IPS DF 6.9 (cell line): ENCODE results near the gene KRTCAP2.
"Not testable (repeated sequence)": the region's sequence is repeated elsewhere in the genome, so short reads cannot be mapped to it uniquely, and the experiment has no call there.

Source experiments
- DNase-seq: peaks from one replicate; pipeline ENCODE4 v3.0.0-alpha.2; 2013; ENCODE audit warnings: low read depth, low spot score
- H3K27ac ChIP-seq: one replicate; pipeline ENCODE4 v1.5.1; 2013; ENCODE audit warnings: low read length, control low read depth
- H3K27me3 ChIP-seq: 2 replicates; pipeline ENCODE4 v1.6.1; 2013; ENCODE audit warnings: mild to moderate bottlenecking, low read length; ENCODE audit not compliant: control insufficient read depth, insufficient read depth
- H3K36me3 ChIP-seq: 2 replicates; pipeline ENCODE4 v1.6.1; 2013; ENCODE audit warnings: low read length; ENCODE audit not compliant: control insufficient read depth, insufficient read depth
- H3K4me1 ChIP-seq: 2 replicates; pipeline ENCODE4 v1.6.1; 2013; ENCODE audit warnings: low read length; ENCODE audit not compliant: control insufficient read depth, insufficient read depth
- H3K4me3 ChIP-seq: 2 replicates; pipeline ENCODE4 v1.5.1; 2013; ENCODE audit warnings: mild to moderate bottlenecking, low read length
- H3K9me3 ChIP-seq: 2 replicates; pipeline ENCODE4 v1.6.1; 2013; ENCODE audit warnings: low read length, inconsistent platforms; ENCODE audit not compliant: control insufficient read depth, insufficient read depth
- WGBS: extraction: QIAGEN DNeasy Blood & Tissue Kit; methylation state at CpG from one replicate; pipeline ENCODE4 v1.1.7; 2013; ENCODE audit warnings: mixed read lengths, missing lambda C conversion rate; ENCODE audit not compliant: insufficient read length, insufficient coverage; 5-methylcytosine and 5-hydroxymethylcytosine counted together

Gene KRTCAP2

GRCh38 chr1:155189926-155190325 lies 16.8 kb upstream of the KRTCAP2 start:
- peaks cover 13% of the 10 kb centered on the region; the same call in 1 of the 2 replicates for H3K4me1 ChIP-seq
- not testable (repeated sequence) for H3K27me3 ChIP-seq, H3K9me3 ChIP-seq, H3K27ac ChIP-seq, H3K4me3 ChIP-seq, H3K36me3 ChIP-seq, DNase-seq
- WGBS, result no CpG with 5 or more reads among the region's 45 CpGs

GRCh38 chr1:155188268-155188667 lies 15.2 kb upstream of the KRTCAP2 start:
- no peaks in the 10 kb centered on the region for H3K27me3 ChIP-seq
- H3K4me1 ChIP-seq, result peaks cover 12% of the 10 kb centered on the region; the same call in 1 of the 2 replicates
- H3K4me3 ChIP-seq, result no peak overlapping the region
- H3K9me3 ChIP-seq, result no peaks in the 10 kb centered on the region
- H3K36me3 ChIP-seq, result peaks cover 5% of the 10 kb centered on the region
- no peak overlapping the region for H3K27ac ChIP-seq
- no peak for DNase-seq
- WGBS, result no CpG with 5 or more reads among the region's 14 CpGs

GRCh38 chr1:155187456-155187891 lies 14.4 kb upstream of the KRTCAP2 start:
- H3K4me1 ChIP-seq, result peaks cover 10% of the 10 kb centered on the region; the same call in 1 of the 2 replicates
- H3K9me3 ChIP-seq, result no peaks in the 10 kb centered on the region
- no peaks in the 10 kb centered on the region for H3K27me3 ChIP-seq
- H3K36me3 ChIP-seq, result peaks cover 5% of the 10 kb centered on the region
- no CpG with 5 or more reads among the region's 16 CpGs for WGBS
- no peak overlapping the region for H3K4me3 ChIP-seq
- DNase-seq, result no peak
- H3K27ac ChIP-seq, result no peak overlapping the region

- no peak overlapping the region for H3K27ac ChIP-seq
- WGBS, result no CpG with 5 or more reads among the region's 14 CpGs
- no peak for DNase-seq
These were observed 13.8 kb upstream of the KRTCAP2 start for GRCh38 chr1:155186794-155187455.

GRCh38 chr1:155186067-155186793 lies 13.1 kb upstream of the KRTCAP2 start:
- WGBS, result no CpG with 5 or more reads among the region's 8 CpGs
- DNase-seq, result no peak
- no peaks in the 10 kb centered on the region for H3K9me3 ChIP-seq
- no peak overlapping the region for H3K27ac ChIP-seq
- H3K4me3 ChIP-seq, result no peak overlapping the region
- no peaks in the 10 kb centered on the region for H3K27me3 ChIP-seq
- peaks cover 9% of the 10 kb centered on the region; the same call in 1 of the 2 replicates for H3K4me1 ChIP-seq
- H3K36me3 ChIP-seq, result peaks cover 5% of the 10 kb centered on the region

More at GRCh38 chr1:155186794-155187455, 13.8 kb upstream of the KRTCAP2 start:
- Histone ChIP-seq H3K27me3 (no peaks in the 10 kb centered on the region), H3K4me1 (peaks cover 9% of the 10 kb centered on the region; the same call in 1 of the 2 replicates), H3K9me3 (no peaks in the 10 kb centered on the region), H3K4me3 (no peak overlapping the region), H3K36me3 (peaks cover 5% of the 10 kb centered on the region)

- H3K4me3 ChIP-seq, result no peak overlapping the region
- no peaks in the 10 kb centered on the region for H3K27me3 ChIP-seq
- H3K4me1 ChIP-seq, result peaks cover 9% of the 10 kb centered on the region; the same call in 1 of the 2 replicates
- peaks cover 5% of the 10 kb centered on the region for H3K36me3 ChIP-seq
- no peaks in the 10 kb centered on the region for H3K9me3 ChIP-seq
- H3K27ac ChIP-seq, result no peak overlapping the region
- no peak for DNase-seq
- WGBS, result no CpG with 5 or more reads among the region's 6 CpGs
These were observed 12.6 kb upstream of the KRTCAP2 start for GRCh38 chr1:155185783-155186066.

- Histone ChIP-seq H3K36me3 (peaks cover 5% of the 10 kb centered on the region), H3K4me3 (no peak overlapping the region), H3K4me1 (peaks cover 9% of the 10 kb centered on the region; the same call in 1 of the 2 replicates), H3K9me3 (no peaks in the 10 kb centered on the region), H3K27me3 (no peaks in the 10 kb centered on the region), H3K27ac (no peak overlapping the region)
- no CpG with 5 or more reads among the region's 21 CpGs for WGBS
- no peak for DNase-seq
These were observed 12.0 kb upstream of the KRTCAP2 start for GRCh38 chr1:155184835-155185782.

GRCh38 chr1:155184351-155184811 lies 11.3 kb upstream of the KRTCAP2 start:
- H3K9me3 ChIP-seq, result no peaks in the 10 kb centered on the region
- H3K4me1 ChIP-seq, result peaks cover 9% of the 10 kb centered on the region; the same call in 1 of the 2 replicates
- H3K36me3 ChIP-seq, result peaks cover 11% of the 10 kb centered on the region
- H3K4me3 ChIP-seq, result no peak overlapping the region
- DNase-seq, result no peak
- no peak overlapping the region for H3K27ac ChIP-seq
- no peaks in the 10 kb centered on the region for H3K27me3 ChIP-seq
- WGBS, result no CpG with 5 or more reads among the region's 4 CpGs

GRCh38 chr1:155183775-155184221 lies 10.7 kb upstream of the KRTCAP2 start:
- Histone ChIP-seq H3K27ac (no peak overlapping the region), H3K4me1 (peaks cover 9% of the 10 kb centered on the region; the same call in 1 of the 2 replicates), H3K36me3 (peaks cover 16% of the 10 kb centered on the region), H3K4me3 (no peak overlapping the region), H3K9me3 (no peaks in the 10 kb centered on the region), H3K27me3 (no peaks in the 10 kb centered on the region)
- no peak for DNase-seq
- WGBS, result no CpG with 5 or more reads among the region's 20 CpGs

- Histone ChIP-seq H3K9me3 (no peaks in the 10 kb centered on the region), H3K4me1 (peaks cover 3% of the 10 kb centered on the region; the same call in 1 of the 2 replicates), H3K4me3 (no peak overlapping the region), H3K36me3 (peaks cover 32% of the 10 kb centered on the region), H3K27me3 (no peaks in the 10 kb centered on the region), H3K27ac (no peak overlapping the region)
- DNase-seq, result no peak
- WGBS, result 100% methylated on average over 1 of the region's 7 CpGs
These were observed 9.0 kb upstream of the KRTCAP2 start for GRCh38 chr1:155182052-155182550.
